Measurements from ENCODE around the gene EMP1. TPM values are rescaled to one million over a fixed set of nuclear protein-coding genes. Genes with fewer than 3 reads are reported as not detected.
"Not testable (repeated sequence)": the region's sequence is repeated elsewhere in the genome, so short reads cannot be mapped to it uniquely, and the experiment has no call there.

Gene EMP1
- polyA plus RNA-seq, 1 donor, result 111 TPM

GRCh38 chr12:13259625-13260024 is 63.1 kb downstream of the EMP1 start:
- DNase-seq, result not testable (repeated sequence)

GRCh38 chr12:13267826-13268225 is 71.3 kb downstream of the EMP1 start:
- not testable (repeated sequence) for DNase-seq

- no peak for DNase-seq
Observed at GRCh38 chr12:13268581-13268980, 72.1 kb downstream of the EMP1 start.

Other genes starting within 250 kb of the EMP1 start
- not detected for gene GPRC5D, start 244.6 kb upstream of the EMP1 start, polyA plus RNA-seq (ENCODE audit: insufficient read length)
- 43.8 TPM for gene HEBP1, start 196.5 kb upstream of the EMP1 start, polyA plus RNA-seq (ENCODE audit: insufficient read length)
- 4.1 TPM for gene FAM234B, start 152.3 kb upstream of the EMP1 start, polyA plus RNA-seq (ENCODE audit: insufficient read length)
- gene GSG1, start 93.1 kb upstream of the EMP1 start, polyA plus RNA-seq (ENCODE audit: insufficient read length), result 19.1 TPM